Parathyroid adenoma (tissue), 2 donors: ENCODE data around the gene FARSB.

Experiments used
- H2AFZ ChIP-seq: fragments of 300-600 bp; sonication (generic); one replicate; pipeline ENCODE4 v1.7.0; 2017; ENCODE audit warnings: antibody characterized with exemption, mild to moderate bottlenecking
- H3K27ac ChIP-seq: fragments of 300-600 bp; sonication (generic); one replicate; pipeline ENCODE4 v1.7.0; 2017
- H3K27me3 ChIP-seq: fragments of 300-600 bp; sonication (generic); one replicate; pipeline ENCODE4 v1.7.0; 2017; ENCODE audit warnings: low read length; ENCODE audit not compliant: control insufficient read depth, insufficient read depth
- H3K36me3 ChIP-seq: fragments of 300-600 bp; sonication (generic); one replicate; pipeline ENCODE4 v1.7.0; 2017; ENCODE audit warnings: low read length; ENCODE audit not compliant: control insufficient read depth, insufficient read depth
- H3K4me1 ChIP-seq: fragments of 300-600 bp; sonication (generic); one replicate; pipeline ENCODE4 v1.7.0; 2017; ENCODE audit warnings: control low read depth
- H3K4me2 ChIP-seq: fragments of 300-600 bp; sonication (generic); one replicate; pipeline ENCODE4 v1.7.0; 2017; ENCODE audit warnings: low read length
- H3K4me3 ChIP-seq: fragments of 300-600 bp; sonication (generic); one replicate; pipeline ENCODE4 v1.7.0; 2017; ENCODE audit warnings: low read depth, low read length
- H3K79me2 ChIP-seq: fragments of 300-600 bp; sonication (generic); one replicate; pipeline ENCODE4 v1.7.0; 2017; ENCODE audit warnings: control low read depth
- H3K9ac ChIP-seq: fragments of 300-600 bp; sonication (generic); one replicate; pipeline ENCODE4 v1.7.0; 2017; ENCODE audit warnings: mild to moderate bottlenecking
- H3K9me3 ChIP-seq: fragments of 300-600 bp; sonication (generic); one replicate; pipeline ENCODE4 v1.7.0; 2017; ENCODE audit warnings: low read length; ENCODE audit not compliant: control insufficient read depth
- CTCF ChIP-seq: fragments of 300-600 bp; sonication (generic); IDR thresholded peaks from one replicate; pipeline ENCODE4 v1.7.0; 2017; ENCODE audit warnings: antibody characterized with exemption, mild to moderate bottlenecking
- donor health status: primary hyperparathyroidism.

The FARSB gene

GRCh38 chr2:222669353-222669752 lies 13.5 kb upstream of the FARSB start:
- Histone ChIP-seq H2AFZ (peak overlapping the region; percentile 27), H3K79me2 (no peaks in the 10 kb centered on the region), H3K27me3 (no peaks in the 10 kb centered on the region), H3K9ac (no peak overlapping the region), H3K36me3 (no peaks in the 10 kb centered on the region), H3K9me3 (no peaks in the 10 kb centered on the region), H3K4me2 (no peak overlapping the region), H3K4me3 (no peak overlapping the region), H3K4me1 (peaks cover 7% of the 10 kb centered on the region), H3K27ac (peak overlapping the region; percentile 18)
- TF ChIP-seq CTCF: no peak

GRCh38 chr2:222668494-222669154 lies 12.7 kb upstream of the FARSB start:
- no peak overlapping the region for H3K4me3 ChIP-seq
- H3K27me3 ChIP-seq: no peaks in the 10 kb centered on the region
- H3K4me2 ChIP-seq: no peak overlapping the region
- TF ChIP-seq CTCF: no peak
- no peaks in the 10 kb centered on the region for H3K79me2 ChIP-seq
- no peak overlapping the region for H3K9ac ChIP-seq
- no peaks in the 10 kb centered on the region for H3K36me3 ChIP-seq
- peak overlapping the region; percentile 27 for H2AFZ ChIP-seq
- no peaks in the 10 kb centered on the region for H3K9me3 ChIP-seq
- peak overlapping the region; percentile 18 for H3K27ac ChIP-seq
- peaks cover 5% of the 10 kb centered on the region for H3K4me1 ChIP-seq

- Histone ChIP-seq H3K79me2 (no peaks in the 10 kb centered on the region), H3K27me3 (no peaks in the 10 kb centered on the region), H3K9me3 (no peaks in the 10 kb centered on the region), H3K9ac (no peak overlapping the region), H3K4me3 (no peak overlapping the region), H3K4me1 (no peaks in the 10 kb centered on the region), H3K36me3 (no peaks in the 10 kb centered on the region), H3K4me2 (no peak overlapping the region), H3K27ac (no peak overlapping the region), H2AFZ (peak overlapping the region; percentile 69)
- TF ChIP-seq CTCF: no peak
These were observed 7.6 kb upstream of the FARSB start for GRCh38 chr2:222663479-222663878.

- H3K27me3 ChIP-seq: no peaks in the 10 kb centered on the region
- H3K9me3 ChIP-seq: no peaks in the 10 kb centered on the region
- H3K4me3 ChIP-seq: peak overlapping the region; percentile 98
- H3K4me1 ChIP-seq: peaks cover under 1% of the 10 kb centered on the region
- H3K4me2 ChIP-seq: peak overlapping the region; percentile 100
- peaks cover 19% of the 10 kb centered on the region for H3K79me2 ChIP-seq
- H3K27ac ChIP-seq: peak overlapping the region; percentile 97
- H2AFZ ChIP-seq: peak overlapping the region; percentile 81
- H3K9ac ChIP-seq: no peak overlapping the region
- no peak for TF ChIP-seq CTCF
- no peaks in the 10 kb centered on the region for H3K36me3 ChIP-seq
These were observed 894 bp upstream of the FARSB start for GRCh38 chr2:222656526-222657446.
